Neural progenitor cell (in vitro differentiated cells): ENCODE results near the gene SPAG16. TPM values are rescaled to one million over a fixed set of nuclear protein-coding genes. Genes with fewer than 3 reads are reported as not detected.

Experiments used
- DNase-seq: peaks from one replicate; pipeline ENCODE4 v3.0.0-alpha.2; 2016; ENCODE audit warnings: low spot score
- H2AFZ ChIP-seq: fragments of 200-600 bp; sonication (generic); replicated peaks from 2 replicates; pipeline ENCODE4 v1.6.1; 2016; ENCODE audit warnings: antibody characterized with exemption
- H3F3A ChIP-seq: fragments of 200-600 bp; sonication (generic); 2 replicates; pipeline ENCODE4 v1.6.1; 2016; ENCODE audit warnings: antibody characterized with exemption, low read depth
- H3K27ac ChIP-seq: fragments of 200-600 bp; sonication (generic); 2 replicates; pipeline ENCODE4 v1.5.1; 2016; ENCODE audit warnings: mild to moderate bottlenecking
- H3K27me3 ChIP-seq: fragments of 200-600 bp; sonication (generic); 2 replicates; pipeline ENCODE4 v1.6.1; 2016; ENCODE audit warnings: mild to moderate bottlenecking, moderate library complexity
- H3K36me3 ChIP-seq: fragments of 200-600 bp; sonication (generic); 2 replicates; pipeline ENCODE4 v1.5.1; 2016
- H3K4me1 ChIP-seq: fragments of 200-600 bp; sonication (generic); 2 replicates; pipeline ENCODE4 v1.6.1; 2016; ENCODE audit warnings: mixed run types
- H3K4me2 ChIP-seq: fragments of 200-600 bp; sonication (generic); 2 replicates; pipeline ENCODE4 v1.6.1; 2016
- H3K4me3 ChIP-seq: fragments of 200-600 bp; sonication (generic); 2 replicates; pipeline ENCODE4 v1.5.1; 2016
- H3K79me2 ChIP-seq: fragments of 200-600 bp; sonication (generic); 2 replicates; pipeline ENCODE4 v1.6.1; 2016; ENCODE audit warnings: low read depth
- H3K9ac ChIP-seq: fragments of 200-600 bp; sonication (generic); 2 replicates; pipeline ENCODE4 v1.6.1; 2016
- H3K9me3 ChIP-seq: fragments of 200-600 bp; sonication (generic); 2 replicates; pipeline ENCODE4 v1.5.1; 2016; ENCODE audit warnings: low read depth
- H4K20me1 ChIP-seq: fragments of 200-600 bp; sonication (generic); 2 replicates; pipeline ENCODE4 v1.6.1; 2016; ENCODE audit warnings: low read depth
- H3K27ac Mint-ChIP-seq: 3 replicates; pipeline ENCODE4 v1.8.0; 2021; ENCODE audit warnings: mixed read lengths
- H3K27me3 Mint-ChIP-seq: 2 replicates; pipeline ENCODE4 v1.8.0; 2022; ENCODE audit warnings: low read depth, mild to moderate bottlenecking, inconsistent platforms, moderate library complexity, mixed read lengths; ENCODE audit not compliant: insufficient read depth
- H3K36me3 Mint-ChIP-seq: 3 replicates; pipeline ENCODE4 v1.8.0; 2021; ENCODE audit warnings: mixed read lengths
- H3K4me1 Mint-ChIP-seq: 3 replicates; pipeline ENCODE4 v1.8.0; 2021; ENCODE audit warnings: mixed read lengths
- H3K4me3 Mint-ChIP-seq: 3 replicates; pipeline ENCODE4 v1.8.0; 2021; ENCODE audit warnings: mild to moderate bottlenecking, moderate library complexity, mixed read lengths
- H3K9me3 Mint-ChIP-seq: 3 replicates; pipeline ENCODE4 v1.8.0; 2020; ENCODE audit warnings: mixed read lengths
- EZH2 ChIP-seq: fragments of 200-600 bp; sonication (generic); IDR thresholded peaks from 2 replicates; pipeline ENCODE4 v1.6.1; 2017; ENCODE audit warnings: antibody characterized with exemption, mild to moderate bottlenecking, moderate library complexity
- EZH2phosphoT487 ChIP-seq: fragments of 200-600 bp; sonication (generic); IDR thresholded peaks from 2 replicates; pipeline ENCODE4 v1.6.1; 2017; ENCODE audit warnings: antibody characterized with exemption
- total RNA-seq: library from RNA; depleted of rRNA; stranded (reverse); fragments of >200 nt; gene quantifications from 2 replicates; pipeline ENCODE4 v1.2.3, GENCODE V29; 2015; ENCODE audit warnings: low replicate concordance
- TF ChIP-seq, protein P1 (sequence below): fragments of 200-600 bp; sonication (generic); IDR thresholded peaks from 2 replicates; pipeline ENCODE4 v1.5.1; 2017; ENCODE audit warnings: antibody characterized with exemption, mild to moderate bottlenecking

The SPAG16 gene
- total RNA-seq, 1 donor from 2014 or later = 70.3 TPM

DNA sequence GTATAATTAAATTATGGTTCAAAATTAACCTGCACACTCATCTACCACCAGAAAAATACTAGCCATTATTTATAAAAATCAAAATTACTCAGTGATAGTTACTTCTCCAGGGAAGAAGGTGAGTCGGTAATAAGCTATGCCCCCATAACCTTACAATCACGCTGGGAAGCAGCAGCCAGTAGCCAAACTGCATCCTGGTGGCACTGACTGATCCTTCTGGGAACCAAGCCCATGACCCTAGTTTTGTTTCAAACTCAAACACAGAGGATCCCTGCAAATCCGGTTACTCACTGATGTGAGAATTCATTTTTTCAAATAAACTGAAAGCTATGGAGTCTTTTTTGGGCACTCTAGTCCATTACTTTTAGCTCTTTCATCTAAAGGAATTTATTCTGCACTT lies 1038.4 kb downstream of the SPAG16 start:
- TF ChIP-seq, protein P1, sequence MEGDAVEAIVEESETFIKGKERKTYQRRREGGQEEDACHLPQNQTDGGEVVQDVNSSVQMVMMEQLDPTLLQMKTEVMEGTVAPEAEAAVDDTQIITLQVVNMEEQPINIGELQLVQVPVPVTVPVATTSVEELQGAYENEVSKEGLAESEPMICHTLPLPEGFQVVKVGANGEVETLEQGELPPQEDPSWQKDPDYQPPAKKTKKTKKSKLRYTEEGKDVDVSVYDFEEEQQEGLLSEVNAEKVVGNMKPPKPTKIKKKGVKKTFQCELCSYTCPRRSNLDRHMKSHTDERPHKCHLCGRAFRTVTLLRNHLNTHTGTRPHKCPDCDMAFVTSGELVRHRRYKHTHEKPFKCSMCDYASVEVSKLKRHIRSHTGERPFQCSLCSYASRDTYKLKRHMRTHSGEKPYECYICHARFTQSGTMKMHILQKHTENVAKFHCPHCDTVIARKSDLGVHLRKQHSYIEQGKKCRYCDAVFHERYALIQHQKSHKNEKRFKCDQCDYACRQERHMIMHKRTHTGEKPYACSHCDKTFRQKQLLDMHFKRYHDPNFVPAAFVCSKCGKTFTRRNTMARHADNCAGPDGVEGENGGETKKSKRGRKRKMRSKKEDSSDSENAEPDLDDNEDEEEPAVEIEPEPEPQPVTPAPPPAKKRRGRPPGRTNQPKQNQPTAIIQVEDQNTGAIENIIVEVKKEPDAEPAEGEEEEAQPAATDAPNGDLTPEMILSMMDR = no peak
- no peak for TF ChIP-seq EZH2phosphoT487
- TF ChIP-seq EZH2 = no peak
- H3K9me3 ChIP-seq = no peaks in the 10 kb centered on the region

DNA sequence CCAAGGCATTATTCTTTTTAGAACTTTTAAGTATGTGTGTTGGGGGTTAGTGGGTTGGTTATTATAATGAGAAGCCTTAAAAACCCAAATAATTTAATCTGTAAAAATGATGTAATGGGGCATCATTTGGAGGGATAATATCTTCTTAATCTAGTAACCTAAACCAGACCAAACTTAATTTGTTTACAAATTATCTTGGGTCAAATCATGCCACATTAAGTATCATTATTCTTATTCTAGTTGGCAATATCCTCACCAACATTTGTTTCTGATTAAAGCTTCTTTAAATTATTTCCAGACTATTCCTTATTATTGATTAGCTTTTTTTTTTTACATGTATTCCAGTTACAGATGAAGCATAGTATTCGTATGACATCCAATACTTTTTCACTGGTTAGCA lies 1041.1 kb downstream of the SPAG16 start:
- Histone ChIP-seq H3K27ac (no peak overlapping the region), H4K20me1 (no peaks in the 10 kb centered on the region), H3K4me3 (no peak overlapping the region), H3K4me2 (no peak overlapping the region), H3K4me1 (peaks cover 7% of the 10 kb centered on the region), H2AFZ (no peak overlapping the region), H3K9me3 (no peaks in the 10 kb centered on the region), H3K27me3 (no peaks in the 10 kb centered on the region), H3F3A (no peaks in the 10 kb centered on the region), H3K9ac (no peak overlapping the region), H3K79me2 (no peaks in the 10 kb centered on the region), H3K36me3 (no peaks in the 10 kb centered on the region)
- no peak for DNase-seq
- Mint-ChIP-seq H3K27ac (no peak overlapping the region), H3K27me3 (peaks cover 7% of the 10 kb centered on the region), H3K36me3 (no peaks in the 10 kb centered on the region), H3K4me3 (no peak overlapping the region), H3K9me3 (no peaks in the 10 kb centered on the region), H3K4me1 (peaks cover 15% of the 10 kb centered on the region)
- no peak for TF ChIP-seq EZH2
- TF ChIP-seq, protein P1 = no peak
- TF ChIP-seq EZH2phosphoT487 = no peak

More for the DNA sequence above, 1038.4 kb downstream of the SPAG16 start:
- H2AFZ ChIP-seq = no peak overlapping the region
- Mint-ChIP-seq H3K4me3 (no peak overlapping the region), H3K27ac (no peak overlapping the region), H3K9me3 (no peaks in the 10 kb centered on the region), H3K27me3 (peaks cover 6% of the 10 kb centered on the region), H3K4me1 (peaks cover 3% of the 10 kb centered on the region), H3K36me3 (no peaks in the 10 kb centered on the region)
- H3K4me3 ChIP-seq = no peak overlapping the region
- no peaks in the 10 kb centered on the region for H3K79me2 ChIP-seq
- no peak overlapping the region for H3K9ac ChIP-seq
- H3F3A ChIP-seq = no peaks in the 10 kb centered on the region
- no peaks in the 10 kb centered on the region for H3K36me3 ChIP-seq
- no peaks in the 10 kb centered on the region for H4K20me1 ChIP-seq
- H3K4me1 ChIP-seq = no peaks in the 10 kb centered on the region
- H3K27ac ChIP-seq = no peak overlapping the region
- no peak overlapping the region for H3K4me2 ChIP-seq
- DNase-seq = no peak
- no peaks in the 10 kb centered on the region for H3K27me3 ChIP-seq

DNA sequence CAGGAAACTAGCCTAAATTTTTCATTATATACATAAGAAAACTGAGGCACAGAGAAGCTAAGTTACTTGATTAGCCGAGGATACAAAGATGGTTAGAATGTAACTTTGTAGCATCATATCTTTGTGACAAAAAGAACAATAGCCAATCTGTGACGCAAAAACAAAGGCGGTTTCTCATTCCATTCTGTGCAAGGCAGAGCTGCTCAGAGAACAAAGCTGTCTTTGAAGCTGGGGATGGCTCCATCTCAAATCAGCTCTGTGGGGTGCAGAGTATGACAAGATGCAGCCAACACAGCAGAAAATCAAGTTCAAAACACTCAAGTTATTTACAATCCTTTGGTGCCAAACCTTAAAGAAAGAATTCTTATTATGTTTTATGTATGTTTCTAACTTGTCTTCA lies 1044.7 kb downstream of the SPAG16 start:
- Histone ChIP-seq H3K27me3 (no peaks in the 10 kb centered on the region), H3K9me3 (no peaks in the 10 kb centered on the region), H3K4me2 (no peak overlapping the region), H4K20me1 (no peaks in the 10 kb centered on the region), H3K36me3 (no peaks in the 10 kb centered on the region), H3F3A (no peaks in the 10 kb centered on the region), H3K79me2 (no peaks in the 10 kb centered on the region), H3K4me3 (no peak overlapping the region), H3K9ac (no peak overlapping the region), H3K4me1 (peaks cover 7% of the 10 kb centered on the region), H3K27ac (no peak overlapping the region), H2AFZ (no peak overlapping the region)
- Mint-ChIP-seq H3K9me3 (no peaks in the 10 kb centered on the region), H3K36me3 (no peaks in the 10 kb centered on the region), H3K4me1 (peaks cover 12% of the 10 kb centered on the region), H3K27me3 (peaks cover 7% of the 10 kb centered on the region), H3K4me3 (no peak overlapping the region), H3K27ac (no peak overlapping the region)
- TF ChIP-seq, protein P1 = no peak
- TF ChIP-seq EZH2 (no peak), EZH2phosphoT487 (no peak)
- DNase-seq = peak; percentile 45
